Vagina (tissue), 2 donors: ENCODE measurements around the gene SPECC1.

Source experiments
- POLR2A ChIP-seq, 2 donors: fragments of 450-650 bp; IDR thresholded peaks; one replicate each; pipeline ENCODE4 v1.6.1; 2017; ENCODE audit warnings: antibody characterized with exemption in 2 of 2, mild to moderate bottlenecking in 2 of 2, moderate library complexity in 2 of 2
- POLR2AphosphoS5 ChIP-seq, 2 donors: sonication (generic); formaldehyde crosslinking; IDR thresholded peaks; one replicate each; pipeline ENCODE4 v1.9.0; 2017; ENCODE audit warnings: antibody characterized with exemption in 2 of 2, mild to moderate bottlenecking in 2 of 2, low read depth in 1 of 2; ENCODE audit not compliant: insufficient read depth in 1 of 2
- TF ChIP-seq, protein P1 (sequence below), 3 experiments: fragments of 450-650 bp in 2 of 3; fragments of 200-600 bp in 1 of 3; sonication (generic) in 1 of 3; IDR thresholded peaks; one replicate each; pipeline ENCODE4 v1.5.1; 2017 to 2019; ENCODE audit warnings: antibody characterized with exemption in 3 of 3, mild to moderate bottlenecking in 2 of 3, moderate library complexity in 2 of 3

DNA sequence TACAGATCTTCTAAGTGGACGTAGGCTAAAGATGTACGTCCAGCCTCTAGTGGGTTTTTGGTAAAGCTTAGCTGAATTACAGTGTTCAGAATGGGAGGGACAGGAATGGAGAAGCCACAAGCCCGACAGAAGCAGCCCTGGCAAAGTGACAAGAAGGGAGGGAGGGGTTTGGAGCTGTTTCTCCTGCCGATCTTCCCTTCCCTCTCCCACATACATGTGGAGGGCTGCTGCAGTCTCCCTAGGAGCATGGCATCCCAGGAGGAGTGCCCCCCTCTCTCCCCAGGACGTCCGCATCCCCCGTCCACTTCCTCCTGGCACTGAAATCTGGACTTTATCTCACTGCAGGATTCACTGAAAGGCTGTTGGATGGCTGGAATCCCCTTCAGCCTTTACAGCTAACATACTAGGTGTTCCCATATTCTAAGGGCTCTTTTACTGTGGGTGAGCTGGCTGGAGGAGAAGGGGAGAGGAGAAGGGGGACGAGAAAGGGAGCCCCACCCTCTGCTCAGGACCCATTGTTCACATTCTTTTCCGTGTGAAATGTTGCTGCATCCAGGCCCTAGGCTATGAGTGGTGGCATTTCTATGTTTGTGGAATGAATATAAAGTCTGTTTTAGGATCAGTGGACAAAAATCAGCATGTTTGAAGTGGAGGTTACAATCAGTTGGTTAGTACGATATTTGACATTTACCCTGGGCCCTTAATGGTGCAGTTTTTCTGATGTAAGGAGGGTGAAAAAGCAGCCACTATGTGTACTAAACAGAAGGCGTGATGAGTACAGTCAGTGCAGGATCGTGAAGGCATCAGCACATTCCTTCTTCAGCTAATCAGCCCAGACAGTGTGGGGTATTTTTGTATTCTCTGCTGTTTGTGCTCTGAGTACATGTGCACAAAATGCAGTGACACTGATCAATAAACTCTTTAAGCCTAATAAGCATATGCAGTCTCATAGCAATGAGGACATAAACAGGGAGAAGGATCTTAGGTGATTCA is 94.6 kb downstream of the SPECC1 start:
- TF ChIP-seq POLR2AphosphoS5 (IDR thresholded peaks at IDR 0.05; ENCODE audit: insufficient read depth in 1 of 2, low read depth in 1 of 2) (no peak), POLR2A (IDR thresholded peaks at IDR 0.05) (no peak)
- TF ChIP-seq, protein P1, sequence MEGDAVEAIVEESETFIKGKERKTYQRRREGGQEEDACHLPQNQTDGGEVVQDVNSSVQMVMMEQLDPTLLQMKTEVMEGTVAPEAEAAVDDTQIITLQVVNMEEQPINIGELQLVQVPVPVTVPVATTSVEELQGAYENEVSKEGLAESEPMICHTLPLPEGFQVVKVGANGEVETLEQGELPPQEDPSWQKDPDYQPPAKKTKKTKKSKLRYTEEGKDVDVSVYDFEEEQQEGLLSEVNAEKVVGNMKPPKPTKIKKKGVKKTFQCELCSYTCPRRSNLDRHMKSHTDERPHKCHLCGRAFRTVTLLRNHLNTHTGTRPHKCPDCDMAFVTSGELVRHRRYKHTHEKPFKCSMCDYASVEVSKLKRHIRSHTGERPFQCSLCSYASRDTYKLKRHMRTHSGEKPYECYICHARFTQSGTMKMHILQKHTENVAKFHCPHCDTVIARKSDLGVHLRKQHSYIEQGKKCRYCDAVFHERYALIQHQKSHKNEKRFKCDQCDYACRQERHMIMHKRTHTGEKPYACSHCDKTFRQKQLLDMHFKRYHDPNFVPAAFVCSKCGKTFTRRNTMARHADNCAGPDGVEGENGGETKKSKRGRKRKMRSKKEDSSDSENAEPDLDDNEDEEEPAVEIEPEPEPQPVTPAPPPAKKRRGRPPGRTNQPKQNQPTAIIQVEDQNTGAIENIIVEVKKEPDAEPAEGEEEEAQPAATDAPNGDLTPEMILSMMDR (IDR thresholded peaks at IDR 0.05): no peak
